NCI-H2196 (cell line): Measurements from ENCODE around the gene MIDN.

Experiments
- DNase-seq: peaks from one replicate; lab custom pipeline; 2025; ENCODE audit not compliant: unreplicated experiment; lab: John Stamatoyannopoulos, UW

The MIDN gene

DNA sequence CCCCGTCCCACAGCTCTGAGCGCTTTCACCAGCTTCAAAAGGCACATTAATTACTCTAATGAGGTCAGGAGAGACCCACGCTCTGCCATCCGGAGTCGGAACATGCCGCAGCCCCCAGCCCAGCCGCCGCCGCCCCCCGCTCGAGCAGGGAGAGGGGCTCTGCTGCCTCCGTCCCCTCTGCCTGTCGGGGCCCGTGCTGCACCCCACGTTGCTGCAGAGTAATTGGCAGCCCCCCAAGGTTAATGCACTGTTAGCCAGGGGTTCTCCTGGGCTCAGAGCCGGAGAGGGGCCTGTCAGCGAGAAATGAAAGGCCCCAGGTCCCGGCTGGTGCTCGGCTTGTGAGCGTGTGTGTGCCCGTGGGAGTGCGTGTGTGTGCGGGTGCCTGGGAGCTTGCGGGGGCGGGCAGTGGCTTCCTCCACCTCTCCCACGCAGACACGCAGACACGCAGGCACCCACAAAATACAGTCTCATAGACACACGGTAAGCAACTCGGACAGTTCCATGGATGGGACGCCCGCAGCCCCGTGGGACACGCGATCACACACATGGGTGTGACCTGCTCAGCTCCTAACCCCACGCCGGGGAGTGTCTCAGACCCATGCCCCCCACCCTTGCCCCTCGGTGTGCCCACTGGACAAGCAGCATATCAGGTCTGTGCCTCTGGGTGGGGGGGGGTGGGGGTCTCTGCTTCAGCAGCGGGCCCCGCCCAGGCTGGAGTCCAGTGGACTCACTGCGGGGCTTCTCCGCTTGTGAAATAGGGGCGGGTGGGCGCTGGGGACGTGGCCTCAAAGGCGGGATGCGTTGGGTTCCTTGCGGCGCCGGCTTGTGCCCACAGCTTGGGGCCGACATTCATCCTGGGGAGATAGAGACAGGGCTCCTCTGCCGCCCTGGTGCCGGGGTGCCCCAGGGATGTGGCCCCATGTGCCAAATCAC is 32.5 kb downstream of the MIDN start:
- no peak for DNase-seq

DNA sequence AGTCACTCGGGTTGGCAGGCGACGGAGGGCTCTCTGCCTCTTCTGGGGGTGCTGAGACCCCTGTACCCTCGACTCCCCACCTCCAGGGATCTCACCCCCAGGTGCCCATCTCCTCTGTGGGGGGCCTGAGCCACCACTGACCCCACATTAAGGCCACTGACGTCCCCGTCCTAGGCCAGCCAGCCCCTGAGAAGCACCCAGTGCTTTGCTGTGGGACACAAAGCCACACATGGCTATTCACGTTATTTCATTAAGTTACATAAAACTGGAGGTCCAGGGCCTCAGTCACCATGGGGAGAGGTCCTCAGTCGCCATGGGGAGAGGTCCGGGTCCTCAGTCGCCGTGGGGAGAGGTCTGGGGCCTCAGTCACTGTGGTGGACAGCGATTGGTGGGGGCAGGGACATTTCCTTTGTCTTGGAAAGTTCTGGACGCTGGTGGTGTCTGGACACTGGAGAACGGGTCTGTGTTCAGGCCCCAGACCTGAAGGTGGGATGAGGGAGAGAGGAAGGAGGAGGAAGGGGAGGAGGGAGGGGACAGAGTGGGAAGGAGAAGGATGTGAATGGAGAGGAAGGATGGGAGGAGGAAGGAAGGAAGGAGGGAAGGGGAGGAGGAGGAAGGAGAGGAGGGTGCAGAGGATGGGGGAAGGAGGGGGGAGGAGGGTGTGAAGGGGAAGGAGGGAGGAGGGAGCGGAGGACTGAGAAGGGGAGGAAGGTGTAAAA is 33.3 kb downstream of the MIDN start:
- no peak for DNase-seq

DNA sequence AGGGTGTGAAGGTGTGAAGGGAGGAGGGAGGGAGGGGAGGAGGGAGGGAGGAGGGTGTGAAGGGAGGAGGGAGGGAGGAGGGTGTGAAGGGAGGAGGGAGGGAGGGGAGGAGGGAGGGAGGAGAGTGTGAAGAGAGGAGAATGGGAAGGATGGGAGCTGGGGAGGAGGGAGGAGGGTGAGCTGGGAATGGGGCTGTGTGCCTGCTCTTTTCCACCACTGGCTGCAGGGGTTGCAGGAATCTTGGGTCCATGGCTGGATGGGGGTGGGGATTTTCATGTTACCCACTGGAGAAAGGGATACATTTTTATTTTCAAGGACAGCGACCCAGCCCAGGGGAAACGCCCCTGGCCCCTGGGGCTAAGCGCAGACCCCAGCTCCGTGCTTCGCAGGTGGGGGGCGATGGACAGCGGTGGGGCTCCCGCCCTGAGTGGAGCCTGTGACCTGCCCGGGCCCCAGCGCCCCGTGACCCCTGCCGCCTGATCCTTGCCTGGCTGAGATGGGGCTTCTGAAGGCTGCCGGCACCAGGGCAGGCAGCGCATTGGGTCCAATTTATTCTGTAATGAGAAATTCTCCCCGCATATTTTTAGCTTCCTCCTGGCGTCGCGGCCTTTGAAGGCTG is 34.3 kb downstream of the MIDN start:
- DNase-seq: no peak

DNA sequence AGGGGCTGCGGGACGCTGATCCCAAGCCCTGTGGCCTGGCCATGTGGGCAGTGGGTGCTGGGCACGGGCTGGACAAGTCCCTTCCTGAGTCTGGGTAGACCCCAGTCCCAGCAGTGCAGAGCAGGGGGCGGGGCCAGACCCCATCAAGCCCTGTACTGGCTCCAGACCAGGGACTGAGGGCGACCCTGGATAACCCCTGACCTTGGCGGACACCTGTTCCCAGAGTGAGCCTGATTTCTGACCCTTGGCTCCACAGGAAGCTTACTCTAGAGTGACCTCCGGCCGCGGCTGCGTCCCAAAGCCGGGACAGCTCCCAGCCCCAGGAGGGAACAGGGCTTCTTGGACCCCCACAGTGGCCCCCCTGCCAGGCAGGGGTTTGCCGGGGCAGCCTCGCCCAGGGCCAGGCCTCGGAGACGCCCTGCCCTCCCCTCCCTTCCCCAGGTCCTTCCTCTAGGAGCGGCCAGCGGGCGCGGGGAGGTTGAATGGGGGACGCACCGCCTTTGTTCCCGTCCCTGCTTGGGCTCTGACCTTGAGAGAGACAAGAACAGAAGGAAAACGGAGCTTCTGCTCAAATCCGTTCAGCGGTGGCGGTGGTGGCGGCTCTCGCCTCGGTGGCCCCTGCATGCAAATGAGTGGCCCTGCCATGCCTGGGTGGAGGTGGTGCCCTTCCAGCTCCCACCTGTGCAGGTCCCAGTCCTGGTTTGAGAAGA is 35.0 kb downstream of the MIDN start:
- DNase-seq: no peak

DNA sequence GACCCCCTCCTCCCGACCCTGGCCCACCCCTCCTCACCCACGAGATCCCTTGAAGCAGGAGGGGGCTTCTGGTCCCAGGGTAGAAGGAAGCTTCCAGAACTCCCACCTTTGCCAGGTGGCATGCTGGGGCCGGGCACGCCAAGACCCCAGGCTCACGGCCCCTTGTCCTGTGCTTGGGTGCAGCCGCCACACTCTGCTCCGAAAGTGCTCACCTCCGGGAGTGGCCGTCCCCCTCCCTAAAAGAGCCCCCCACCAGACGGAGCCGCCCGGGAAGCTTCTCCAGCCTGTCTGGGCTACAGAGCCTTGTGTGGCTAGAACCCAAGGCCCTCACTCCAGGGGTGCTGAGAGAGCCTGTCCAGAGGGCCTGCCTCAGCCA is 35.5 kb downstream of the MIDN start:
- DNase-seq: no peak

DNA sequence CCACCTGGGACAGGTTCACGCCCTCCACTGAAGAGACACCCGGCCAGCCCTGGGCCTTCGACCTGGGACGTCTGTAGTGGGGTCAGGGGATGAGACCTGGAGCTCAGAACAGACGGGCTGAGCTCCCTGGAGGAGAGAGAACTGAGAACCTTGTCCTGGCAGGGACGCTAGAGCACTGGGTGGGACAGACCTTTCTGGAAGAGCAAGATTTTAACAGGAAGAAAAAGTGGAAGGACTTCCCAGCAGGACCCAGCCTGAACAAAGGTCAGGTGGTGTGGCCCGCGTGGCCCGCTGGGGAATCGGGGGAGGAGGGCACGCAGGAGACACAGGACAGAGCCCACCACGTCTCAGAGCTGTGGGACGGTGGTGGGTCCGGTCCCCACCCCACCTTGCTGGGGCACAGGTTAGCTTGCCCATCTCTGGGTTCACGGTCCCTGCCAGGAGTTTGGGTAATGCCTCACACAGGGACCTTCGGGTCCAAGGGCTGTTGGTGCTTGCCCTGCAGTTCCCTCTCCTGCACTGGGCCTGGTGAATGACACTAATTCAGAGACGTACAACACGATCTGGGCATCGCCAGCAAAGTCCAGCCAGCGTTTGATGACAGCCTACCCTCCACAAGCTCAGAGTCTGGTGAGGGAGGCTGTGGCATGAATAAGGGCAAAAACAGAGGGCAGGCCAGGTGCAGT is 36.1 kb downstream of the MIDN start:
- DNase-seq: no peak

DNA sequence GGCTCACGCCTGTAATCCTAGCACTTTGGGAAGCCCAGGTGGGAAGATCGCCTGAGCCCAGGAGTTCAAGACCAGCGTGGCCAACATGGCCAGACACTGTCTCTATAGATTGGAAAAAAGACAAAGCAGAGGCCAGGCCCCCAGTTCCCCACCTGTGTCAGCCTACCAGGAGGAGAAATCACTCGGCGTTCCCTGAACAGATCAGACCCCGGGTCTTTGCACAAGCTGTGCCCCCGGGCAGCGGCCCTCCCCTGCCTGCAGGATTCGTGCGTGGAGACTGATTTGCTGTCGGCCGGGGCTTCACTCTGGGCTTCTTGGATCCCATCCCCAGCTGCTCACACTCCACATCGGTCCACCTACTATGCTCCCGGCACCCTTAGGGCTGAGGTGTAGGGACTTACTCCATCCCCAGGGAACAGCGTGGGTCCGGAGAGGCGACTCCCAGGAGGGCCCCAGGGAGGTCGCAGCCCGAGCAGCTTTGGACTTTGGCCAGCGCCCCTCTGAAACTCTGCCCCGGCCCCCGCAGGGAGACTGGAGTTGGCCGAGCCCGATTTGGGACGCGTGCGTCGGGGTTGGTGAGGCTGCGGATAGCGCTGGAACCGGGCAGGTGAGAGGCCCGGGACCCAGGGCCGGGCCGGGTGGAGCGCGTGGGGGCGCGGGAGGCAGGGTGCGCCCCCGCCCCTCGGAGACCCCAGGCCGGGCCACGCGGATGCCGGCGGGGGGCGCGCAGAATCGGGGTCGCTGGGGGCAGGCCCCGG is 36.8 kb downstream of the MIDN start:
- no peak for DNase-seq

DNA sequence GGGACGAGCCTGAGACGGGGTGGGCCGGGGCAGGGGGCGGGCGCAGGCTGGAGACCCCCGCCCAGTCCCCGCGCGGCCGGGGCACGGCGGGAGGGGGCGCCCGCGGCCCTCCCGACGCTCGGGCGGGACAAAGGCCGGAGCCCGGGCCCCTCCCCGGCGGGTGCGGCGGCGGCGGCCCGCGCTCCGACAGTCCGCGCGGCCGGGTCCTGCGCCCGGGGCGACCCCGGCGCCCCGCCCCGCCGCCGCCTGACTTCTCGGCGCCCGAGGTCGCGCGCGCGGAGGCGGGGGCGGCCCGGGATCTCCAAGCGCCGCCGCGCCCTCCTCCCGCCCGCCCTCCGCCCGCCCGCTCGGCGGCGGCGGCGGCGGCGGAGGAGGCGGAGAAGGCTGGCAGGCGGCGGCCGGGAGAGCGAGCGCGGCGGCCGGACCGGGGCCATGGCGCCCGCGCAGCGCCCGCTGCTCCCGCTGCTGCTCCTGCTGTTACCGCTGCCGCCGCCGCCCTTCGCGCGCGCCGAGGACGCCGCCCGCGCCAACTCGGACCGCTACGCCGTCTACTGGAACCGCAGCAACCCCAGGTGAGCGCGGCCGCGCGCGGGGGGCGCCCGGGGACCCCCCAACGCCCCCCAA is 37.5 kb downstream of the MIDN start, which contains the start of gene EFNA2:
EFNA2 (plus strand) TSS at position 137 of the 624 bp plus-strand sequence; CDS start at position 433, 296 bp downstream.
- DNase-seq: peak; percentile 23

DNA sequence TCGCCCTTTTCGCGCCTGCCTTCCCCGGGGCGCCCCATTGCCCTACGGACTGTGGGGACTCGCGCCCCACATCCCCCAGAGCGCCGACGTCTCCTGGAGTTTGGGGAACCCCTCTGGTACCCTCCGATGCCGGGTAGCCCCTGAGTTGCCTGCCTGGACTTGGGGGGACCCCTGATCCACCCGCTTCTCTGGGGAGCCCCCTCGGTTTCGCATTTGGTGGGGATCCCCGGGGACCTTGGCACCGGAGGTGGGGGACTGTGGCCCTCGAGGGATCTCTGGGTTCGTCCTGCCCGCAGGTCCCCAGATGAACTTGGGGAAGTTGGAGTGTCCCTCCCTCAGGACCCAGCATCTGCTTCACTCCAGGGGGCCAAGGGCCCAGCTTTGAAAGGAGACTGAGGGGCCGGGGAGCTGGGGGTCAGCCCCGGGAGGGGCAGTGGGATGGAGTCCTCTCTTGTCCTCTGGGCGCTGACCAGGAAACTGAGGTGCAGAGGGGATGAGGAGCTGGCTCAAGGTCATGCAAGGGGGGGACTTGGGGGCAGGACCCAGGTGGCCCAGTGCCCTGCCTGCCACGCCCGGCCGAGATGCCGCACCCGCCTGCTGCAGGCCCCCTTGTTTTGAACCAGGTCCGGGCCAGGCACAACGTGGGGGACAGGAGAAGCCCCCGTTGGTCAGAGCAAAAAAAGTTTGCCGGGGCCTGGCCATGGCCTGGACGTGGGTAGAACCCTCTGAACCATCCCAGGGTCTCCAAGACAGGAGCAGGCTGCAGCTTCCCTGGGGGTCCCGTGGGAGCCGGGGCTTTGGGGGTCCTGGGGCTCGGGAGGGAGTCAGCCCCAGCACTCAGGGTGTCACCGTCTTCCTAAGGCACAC is 38.3 kb downstream of the MIDN start:
- DNase-seq: no peak

DNA sequence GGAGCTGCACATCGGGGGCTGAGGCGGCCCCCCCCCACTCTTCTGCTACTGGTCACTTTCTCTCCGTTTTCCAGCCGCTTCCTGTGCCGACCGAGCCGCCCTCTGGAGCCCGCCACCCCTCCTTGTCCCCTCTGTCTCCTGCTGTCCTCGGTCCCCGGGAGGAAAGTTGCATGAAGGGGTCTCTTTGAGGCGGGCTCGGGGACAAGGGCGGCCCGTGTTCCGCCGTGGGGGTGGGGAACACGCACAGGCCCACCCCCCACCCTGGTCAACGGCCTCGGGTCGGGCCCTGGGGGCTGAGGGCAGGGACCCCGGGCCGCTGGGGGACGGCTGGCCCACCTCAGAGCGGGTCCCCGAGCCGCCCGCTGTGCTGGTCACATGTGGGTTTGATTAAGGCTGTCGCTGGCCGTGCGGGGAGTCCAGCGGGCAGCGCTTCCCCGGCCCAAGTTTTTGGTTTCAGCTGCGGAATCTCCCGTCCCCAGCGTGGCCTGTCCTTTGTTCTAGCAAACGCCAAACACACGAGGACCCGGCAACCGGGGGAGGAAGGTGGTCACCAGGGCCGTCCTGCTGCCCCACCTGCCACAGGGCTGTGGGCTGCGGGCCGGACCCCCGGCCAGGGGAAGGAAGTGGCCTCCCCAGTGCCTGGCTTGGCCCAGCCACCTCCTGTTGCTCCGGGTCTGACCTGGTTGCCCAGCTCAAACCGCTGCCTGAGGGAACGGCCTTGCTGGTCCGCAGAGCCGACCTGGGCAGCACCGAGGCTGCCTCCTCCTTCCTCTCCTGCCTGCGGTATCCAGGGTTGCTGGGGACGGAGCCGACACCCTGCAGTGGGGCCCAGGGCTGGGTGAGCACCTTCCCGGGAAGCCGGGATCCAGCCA is 39.2 kb downstream of the MIDN start:
- DNase-seq: no peak

DNA sequence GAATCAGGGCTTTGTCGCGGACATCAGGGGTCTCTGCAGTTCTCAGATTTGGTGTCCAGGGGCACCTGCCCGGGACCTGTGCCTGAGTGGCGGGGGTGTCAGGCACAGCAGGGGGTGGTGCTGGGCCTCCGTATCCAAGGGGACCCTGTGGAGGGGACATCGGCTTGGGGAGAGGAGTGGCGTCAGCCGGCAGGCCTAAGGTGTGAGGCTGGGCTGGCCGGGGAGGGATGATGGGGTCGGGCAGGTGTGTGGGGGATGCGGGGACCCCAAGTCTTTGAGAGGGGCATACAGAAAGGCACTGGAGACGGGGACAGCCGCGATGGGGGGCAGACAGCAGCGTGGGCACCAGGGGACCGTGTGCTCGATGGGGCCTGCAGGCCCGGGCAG is 39.8 kb downstream of the MIDN start:
- DNase-seq: no peak

DNA sequence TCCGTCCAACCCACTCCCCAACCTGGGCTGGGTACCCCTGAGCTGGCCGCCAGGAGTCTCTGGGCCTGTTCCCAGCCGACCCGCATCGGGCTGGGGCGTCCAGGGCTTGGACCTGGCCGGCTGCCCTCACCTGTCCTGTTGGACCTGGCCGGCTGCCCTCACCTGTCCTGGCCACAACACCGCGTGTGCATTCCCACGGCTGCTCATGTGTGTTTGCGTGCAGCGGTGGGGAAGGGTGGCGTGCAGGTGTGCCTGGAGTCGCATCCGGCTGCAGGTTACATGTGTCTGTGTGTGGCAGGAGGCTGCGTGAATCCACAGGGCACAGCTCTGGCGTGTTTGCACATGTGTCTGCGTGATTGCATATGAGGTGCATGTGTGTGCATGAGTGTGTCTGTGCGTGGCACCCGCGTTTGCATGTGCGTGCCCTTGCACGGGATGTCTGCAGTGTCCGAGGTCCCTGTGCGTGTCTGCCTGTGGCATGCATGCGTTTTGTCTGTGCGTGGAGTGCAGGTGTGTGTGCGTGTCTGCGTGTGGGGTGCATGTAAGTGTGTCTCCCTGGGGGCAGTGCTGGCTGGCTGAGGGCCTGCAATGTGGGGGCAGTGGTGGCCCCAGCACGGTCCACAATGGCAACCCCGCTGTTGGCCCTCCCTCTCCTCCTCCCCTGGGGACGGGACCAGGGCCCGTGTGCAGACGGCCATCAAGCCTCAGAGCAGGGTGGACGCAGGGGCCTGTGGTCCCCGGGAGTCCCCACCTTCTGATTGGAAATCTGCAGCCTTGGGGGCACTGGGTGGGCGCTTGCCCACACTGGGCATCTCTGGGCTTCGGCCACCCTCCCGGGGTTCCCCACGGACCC is 40.7 kb downstream of the MIDN start:
- DNase-seq: no peak

DNA sequence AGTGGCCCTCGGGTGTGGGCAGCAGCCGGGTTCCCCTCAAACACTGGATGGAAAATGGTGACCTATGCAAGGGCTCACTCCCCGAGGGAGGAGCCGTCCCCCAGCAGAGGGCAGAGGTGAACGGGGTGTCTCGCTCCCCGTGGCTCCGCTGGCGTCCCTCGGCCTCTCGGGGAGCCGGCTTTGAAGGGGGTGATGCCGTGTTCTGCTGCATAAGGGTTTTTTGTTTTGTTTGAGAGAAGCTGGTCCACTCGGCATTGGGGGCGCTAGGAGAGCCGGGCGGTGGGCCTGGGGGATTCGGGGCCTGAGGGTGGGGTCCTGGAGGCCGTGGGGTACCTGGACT is 41.3 kb downstream of the MIDN start:
- DNase-seq: no peak

DNA sequence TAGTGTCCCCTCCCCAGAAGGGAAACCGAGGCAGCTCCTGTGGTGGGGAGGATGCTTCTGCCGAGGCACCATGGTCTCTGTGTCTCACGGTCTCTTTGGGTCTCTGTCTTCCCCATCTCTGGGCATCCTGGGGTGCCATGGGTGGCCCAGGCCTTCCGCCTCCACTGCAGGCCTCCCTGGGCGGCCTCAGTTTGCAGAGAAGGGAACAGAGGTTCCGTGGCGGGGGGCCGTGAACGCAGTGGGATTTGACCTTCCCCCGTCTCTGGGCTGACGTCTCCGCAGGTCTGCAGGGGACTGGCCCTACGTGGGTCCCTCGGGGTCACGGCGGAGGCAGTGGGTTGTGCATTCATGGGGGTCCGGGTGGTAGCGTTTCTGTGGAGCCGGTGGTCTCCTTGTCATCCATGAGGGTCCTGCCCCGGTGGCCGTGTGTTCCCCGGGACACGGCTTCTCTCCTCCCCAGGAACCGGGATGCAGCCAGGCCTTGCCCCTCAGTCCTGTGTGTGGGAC is 41.9 kb downstream of the MIDN start:
- no peak for DNase-seq

DNA sequence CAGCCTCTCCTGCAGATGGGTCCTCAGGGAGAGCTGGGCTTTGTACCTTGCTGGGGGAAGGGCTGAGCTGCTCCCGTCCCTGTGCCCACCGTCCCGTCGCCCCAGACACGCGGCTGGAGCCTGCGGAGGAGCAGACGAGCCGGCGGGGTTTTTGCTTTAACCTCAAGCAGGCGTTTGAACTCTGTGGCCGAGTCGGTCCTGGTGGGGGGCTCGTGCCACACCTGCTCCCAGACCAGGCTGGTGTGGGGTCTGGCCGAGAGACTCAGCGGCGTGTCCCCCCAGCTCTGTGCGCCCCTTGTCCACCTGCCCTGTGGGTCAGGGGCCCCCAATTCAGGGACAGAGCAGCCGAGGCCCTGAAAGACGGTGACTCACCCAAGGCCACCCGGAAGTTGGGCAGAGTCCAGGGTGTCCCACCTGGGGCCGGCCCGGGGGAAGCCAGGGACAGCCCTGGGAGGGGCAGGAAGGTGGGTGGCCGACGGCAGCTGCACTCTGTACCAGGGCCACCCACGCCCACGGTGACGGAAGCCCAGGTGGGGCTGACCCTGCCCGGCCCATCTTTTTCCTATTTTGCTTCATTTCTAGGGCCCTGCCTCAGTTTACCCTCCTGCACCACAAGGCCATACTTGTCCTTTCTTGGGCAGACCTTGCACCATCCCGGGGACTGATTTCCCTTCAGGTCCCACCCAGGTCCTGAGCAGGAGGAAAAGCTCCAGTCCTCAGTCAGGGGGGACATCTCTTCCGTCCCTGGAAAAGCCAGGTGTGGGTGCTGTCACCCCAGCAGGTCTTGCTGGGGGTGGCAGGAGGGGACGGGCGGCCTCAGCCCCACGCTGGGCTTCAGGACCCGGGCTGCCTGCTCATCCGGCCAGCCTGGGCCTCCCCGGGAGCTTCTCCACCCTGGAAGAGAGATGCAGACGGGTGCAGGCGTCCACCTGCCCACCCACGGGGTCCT is 42.6 kb downstream of the MIDN start:
- no peak for DNase-seq
